Omental fat pad (tissue), 4 donors: ENCODE measurements around the gene LARP7. TPM values are rescaled to one million over a fixed set of nuclear protein-coding genes. Genes with fewer than 3 reads are reported as not detected.

ENCODE experiments used
- ATAC-seq: fragments of 150-250 bp; one replicate; pipeline ENCODE4 v1.9.1; 2016; ENCODE audit warnings: mild to moderate bottlenecking, moderate library complexity; ENCODE audit not compliant: low FRiP score
- DNase-seq: peaks from one replicate; pipeline ENCODE4 v3.0.0-alpha.2; 2019; ENCODE audit warnings: low spot score
- total RNA-seq, 4 donors: library from RNA; depleted of rRNA; stranded (reverse); fragments of >200 nt; gene quantifications; one replicate each; pipeline ENCODE4 v1.1.0, GENCODE V29; 2016
- TF ChIP-seq, protein P1 (sequence below), 3 donors: fragments of 450-650 bp; IDR thresholded peaks; one replicate each; pipeline ENCODE4 v1.5.1; 2016 to 2017; ENCODE audit warnings: antibody characterized with exemption in 3 of 3, mild to moderate bottlenecking in 3 of 3, moderate library complexity in 2 of 3

LARP7 gene
- total RNA-seq, 4 donors from 2014 or later: 33.9 to 43.2 (median 34.8) TPM

DNA sequence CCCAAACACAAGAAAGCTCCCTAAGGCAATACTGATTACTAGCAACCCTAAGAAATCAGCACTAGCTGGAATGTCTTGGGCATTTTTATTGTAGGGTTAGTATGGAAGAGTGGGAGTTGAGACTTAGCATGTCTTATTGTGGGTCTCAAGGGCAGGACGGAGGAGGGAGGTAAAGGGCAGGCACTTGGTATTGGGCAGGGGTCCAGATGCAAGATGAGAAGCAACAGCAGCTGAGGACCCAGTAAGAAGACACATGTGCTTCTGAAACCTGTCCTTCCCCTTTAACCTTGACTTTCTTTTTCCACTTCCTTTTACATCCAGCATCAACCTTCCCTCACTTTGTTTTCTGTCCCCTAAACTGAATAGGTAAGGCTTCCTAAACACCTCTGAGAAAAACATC lies 37.4 kb downstream of the LARP7 start:
- DNase-seq: no peak
- TF ChIP-seq, protein P1, sequence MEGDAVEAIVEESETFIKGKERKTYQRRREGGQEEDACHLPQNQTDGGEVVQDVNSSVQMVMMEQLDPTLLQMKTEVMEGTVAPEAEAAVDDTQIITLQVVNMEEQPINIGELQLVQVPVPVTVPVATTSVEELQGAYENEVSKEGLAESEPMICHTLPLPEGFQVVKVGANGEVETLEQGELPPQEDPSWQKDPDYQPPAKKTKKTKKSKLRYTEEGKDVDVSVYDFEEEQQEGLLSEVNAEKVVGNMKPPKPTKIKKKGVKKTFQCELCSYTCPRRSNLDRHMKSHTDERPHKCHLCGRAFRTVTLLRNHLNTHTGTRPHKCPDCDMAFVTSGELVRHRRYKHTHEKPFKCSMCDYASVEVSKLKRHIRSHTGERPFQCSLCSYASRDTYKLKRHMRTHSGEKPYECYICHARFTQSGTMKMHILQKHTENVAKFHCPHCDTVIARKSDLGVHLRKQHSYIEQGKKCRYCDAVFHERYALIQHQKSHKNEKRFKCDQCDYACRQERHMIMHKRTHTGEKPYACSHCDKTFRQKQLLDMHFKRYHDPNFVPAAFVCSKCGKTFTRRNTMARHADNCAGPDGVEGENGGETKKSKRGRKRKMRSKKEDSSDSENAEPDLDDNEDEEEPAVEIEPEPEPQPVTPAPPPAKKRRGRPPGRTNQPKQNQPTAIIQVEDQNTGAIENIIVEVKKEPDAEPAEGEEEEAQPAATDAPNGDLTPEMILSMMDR (IDR thresholded peaks at IDR 0.05): no peak
- no peak for ATAC-seq

DNA sequence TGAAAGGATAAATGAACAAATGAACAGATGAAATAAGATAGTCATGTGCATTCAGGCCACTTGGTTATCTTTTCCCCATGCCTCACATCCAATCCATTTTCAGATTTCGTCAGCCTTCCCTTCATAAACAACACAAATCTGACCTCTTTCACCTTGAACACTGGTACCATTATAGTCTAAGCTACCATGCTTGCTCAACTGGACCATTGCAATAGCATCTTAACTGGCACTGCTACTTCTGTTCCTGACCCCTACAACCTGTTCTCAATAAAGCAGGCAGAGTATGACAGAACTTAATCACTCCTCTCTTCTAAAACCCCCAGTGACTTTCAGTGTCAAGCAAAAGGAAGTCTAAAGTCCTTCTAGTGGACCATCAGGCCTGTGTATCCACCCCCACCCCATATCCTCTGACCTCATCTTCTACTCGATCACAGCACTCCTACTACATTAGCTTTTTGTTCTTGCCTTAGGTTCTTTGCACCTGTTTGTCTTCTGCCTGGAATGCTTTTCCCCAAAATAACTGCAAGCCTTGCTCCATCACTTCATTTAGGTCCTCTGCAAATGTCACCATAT lies 40.7 kb downstream of the LARP7 start:
- no peak for DNase-seq
- TF ChIP-seq, protein P1 (IDR thresholded peaks at IDR 0.05): no peak
- no peak for ATAC-seq

DNA sequence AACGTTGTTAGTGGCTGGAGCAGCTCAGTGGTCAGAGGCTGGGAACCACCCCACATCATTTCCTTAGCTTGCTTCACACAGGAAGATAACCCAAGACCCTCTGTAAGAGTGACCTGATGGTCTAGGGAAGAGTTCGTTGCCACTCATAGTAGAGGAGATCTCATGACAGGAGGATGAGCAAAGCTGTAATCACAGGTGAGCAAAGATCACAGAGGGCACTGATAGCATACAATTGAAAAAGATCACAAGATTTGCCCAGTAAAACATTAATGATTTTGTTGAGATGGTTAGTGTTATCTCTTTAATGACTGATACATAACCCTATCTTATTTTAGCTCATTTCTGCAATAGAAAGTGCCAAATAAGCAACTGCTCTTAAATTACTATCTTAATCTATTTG lies 44.1 kb downstream of the LARP7 start:
- ATAC-seq (no peak), DNase-seq (no peak)
- TF ChIP-seq, protein P1 (IDR thresholded peaks at IDR 0.05): no peak

DNA sequence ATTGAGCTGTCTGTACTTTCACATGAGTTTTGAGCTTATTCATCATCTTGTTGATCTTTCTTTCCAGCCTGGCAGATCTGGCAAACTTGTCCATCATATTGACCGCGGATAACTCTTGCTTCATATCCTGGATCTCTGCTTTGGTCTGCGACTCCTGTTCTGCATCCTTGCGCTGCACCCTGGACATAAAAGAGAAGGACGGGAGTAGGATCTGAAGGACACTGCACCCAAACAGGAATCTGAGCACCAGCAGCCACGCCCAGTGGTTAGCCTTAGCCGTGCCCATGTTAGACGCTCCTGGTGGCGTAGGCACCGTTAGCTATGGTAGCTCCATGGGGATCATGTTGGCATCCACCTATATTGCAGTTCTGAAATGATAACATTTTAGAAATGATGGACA lies 56.6 kb downstream of the LARP7 start:
- no peak for DNase-seq
- TF ChIP-seq, protein P1 (IDR thresholded peaks at IDR 0.05): no peak

DNA sequence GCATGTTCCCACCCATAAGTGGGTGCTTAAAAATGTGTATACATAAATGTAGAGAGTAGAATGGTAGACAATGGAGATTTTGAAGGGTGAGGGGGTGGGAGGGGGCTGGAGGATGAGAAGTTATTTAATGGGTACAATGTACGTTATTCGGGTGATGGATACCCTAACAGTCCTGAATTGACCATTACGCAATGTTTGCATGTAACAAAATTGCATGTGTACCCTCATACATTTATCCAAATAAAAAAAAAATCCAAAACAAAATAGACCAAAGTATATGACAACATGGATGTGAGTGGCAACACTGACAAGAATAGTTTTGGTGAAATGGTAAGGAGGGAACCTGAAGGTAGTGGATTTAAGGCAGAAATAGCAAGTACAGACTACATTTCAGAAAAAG lies 63.7 kb downstream of the LARP7 start:
- no peak for ATAC-seq
- TF ChIP-seq, protein P1 (IDR thresholded peaks at IDR 0.05): no peak
- DNase-seq: no peak

More for the DNA sequence above, 56.6 kb downstream of the LARP7 start:
- ATAC-seq: no peak

DNA sequence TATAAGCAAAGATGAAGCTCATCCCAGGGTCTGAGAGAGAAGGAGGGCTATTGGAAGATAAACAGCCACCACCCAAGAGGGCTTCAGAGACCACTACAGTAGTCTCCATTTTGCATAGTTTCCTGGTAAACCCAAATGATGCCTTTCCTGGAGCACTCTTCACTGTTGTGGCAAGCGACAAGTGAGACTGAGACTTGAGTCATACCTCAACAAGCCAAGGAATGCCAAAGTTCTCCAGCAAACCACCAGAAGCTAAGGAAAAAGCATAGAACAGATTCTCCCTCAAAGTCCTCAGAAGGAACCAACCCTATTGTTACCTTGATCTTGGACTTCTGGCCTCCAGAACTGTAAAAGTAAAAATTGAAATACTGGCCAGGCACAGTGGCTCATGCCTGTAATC lies 65.9 kb downstream of the LARP7 start:
- no peak for ATAC-seq
- DNase-seq: no peak
- TF ChIP-seq, protein P1 (IDR thresholded peaks at IDR 0.05): no peak

DNA sequence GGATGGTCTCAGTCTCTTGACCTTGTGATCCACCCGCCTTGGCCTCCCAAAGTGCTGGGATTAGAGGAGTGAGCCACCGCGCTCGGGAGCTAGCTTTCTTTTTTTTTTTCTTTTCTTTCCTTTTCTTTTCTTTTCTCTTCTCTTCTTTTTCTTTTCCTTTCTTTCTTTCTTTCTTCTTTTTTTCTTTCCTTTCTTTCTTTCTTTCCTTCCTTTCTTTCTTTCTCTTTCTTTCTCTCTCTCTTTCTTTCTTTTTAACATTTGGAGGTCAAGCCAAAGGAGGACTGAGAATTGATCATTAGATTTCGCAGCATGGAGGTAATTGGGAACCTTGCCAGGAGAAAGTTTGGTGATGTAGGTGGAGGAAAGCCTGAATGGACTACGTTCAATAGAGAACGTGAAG lies 67.4 kb downstream of the LARP7 start:
- no peak for ATAC-seq
- DNase-seq: no peak
- TF ChIP-seq, protein P1 (IDR thresholded peaks at IDR 0.05): no peak
